ENCODE results near the gene APBA1.
"Not testable (repeated sequence)": the region's sequence is repeated elsewhere in the genome, so short reads cannot be mapped to it uniquely, and the experiment has no call there.

- not testable (repeated sequence) for TF ChIP-seq CTCF (IDR thresholded peaks at IDR 0.05; ENCODE audit: borderline replicate concordance, extremely low read depth, low read length, poor library complexity, severe bottlenecking); EZH2 (IDR thresholded peaks at IDR 0.05; ENCODE audit: borderline replicate concordance, low read depth, low read length, severe bottlenecking)
Observed at GRCh38 chr9:69409936-69410335, 262.2 kb downstream of the APBA1 start.
